Prostate gland (tissue), 2 donors: ENCODE data around the gene SCLY.

Experiments
- POLR2A ChIP-seq: fragments of 450-650 bp; IDR thresholded peaks from one replicate; pipeline ENCODE4 v1.6.1; 2016; ENCODE audit warnings: antibody characterized with exemption, mild to moderate bottlenecking
- POLR2AphosphoS5 ChIP-seq: sonication (generic); formaldehyde crosslinking; IDR thresholded peaks from one replicate; pipeline ENCODE4 v1.6.1; 2017; ENCODE audit warnings: antibody characterized with exemption
- TF ChIP-seq, protein P1 (sequence below), 4 experiments: fragments of 200-600 bp in 2 of 4; fragments of 450-650 bp in 2 of 4; sonication (generic) in 2 of 4; IDR thresholded peaks; 1 replicate in 3 of 4; 2 replicates in 1 of 4; pipeline ENCODE4 v1.5.1; 2016 to 2019; ENCODE audit warnings: antibody characterized with exemption in 4 of 4, mild to moderate bottlenecking in 2 of 4, moderate library complexity in 2 of 4

DNA sequence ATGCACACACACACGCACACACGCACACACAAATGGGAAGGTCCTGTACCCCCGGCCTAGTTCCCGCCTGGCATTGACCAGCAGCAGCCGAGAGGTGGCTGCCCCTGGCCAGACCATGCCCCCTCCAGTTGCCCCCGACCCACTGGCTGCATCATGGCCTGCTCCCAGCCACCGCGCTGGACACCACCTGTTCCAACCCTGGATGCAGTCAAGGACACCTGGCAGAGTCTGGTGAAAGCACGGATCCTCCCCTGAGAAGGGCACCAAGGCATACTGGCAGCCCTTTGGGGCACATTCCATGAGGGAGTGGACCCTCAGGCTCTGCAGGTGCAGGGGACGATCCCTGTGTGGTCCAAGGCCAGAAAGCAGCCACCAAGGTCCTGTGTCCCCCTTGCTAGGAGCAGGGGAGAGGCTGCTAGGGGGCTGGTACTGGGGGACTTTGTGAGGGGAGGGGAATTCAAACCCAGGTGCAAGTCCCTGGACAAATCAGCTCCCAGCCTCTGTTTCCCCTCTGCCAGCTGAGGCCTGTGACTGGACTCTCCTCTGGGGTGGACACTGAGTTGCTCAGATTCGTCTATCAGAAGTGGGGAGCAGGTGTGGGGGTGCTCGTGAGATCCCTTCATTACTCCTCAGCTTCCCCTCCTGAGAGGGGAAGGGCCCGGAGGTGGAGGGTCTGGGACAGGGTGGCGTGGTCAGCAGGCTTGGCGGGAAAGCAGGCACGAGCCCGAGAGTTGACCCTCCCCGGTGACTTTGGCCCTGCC lies 42.8 kb downstream of the SCLY start:
- TF ChIP-seq, protein P1, sequence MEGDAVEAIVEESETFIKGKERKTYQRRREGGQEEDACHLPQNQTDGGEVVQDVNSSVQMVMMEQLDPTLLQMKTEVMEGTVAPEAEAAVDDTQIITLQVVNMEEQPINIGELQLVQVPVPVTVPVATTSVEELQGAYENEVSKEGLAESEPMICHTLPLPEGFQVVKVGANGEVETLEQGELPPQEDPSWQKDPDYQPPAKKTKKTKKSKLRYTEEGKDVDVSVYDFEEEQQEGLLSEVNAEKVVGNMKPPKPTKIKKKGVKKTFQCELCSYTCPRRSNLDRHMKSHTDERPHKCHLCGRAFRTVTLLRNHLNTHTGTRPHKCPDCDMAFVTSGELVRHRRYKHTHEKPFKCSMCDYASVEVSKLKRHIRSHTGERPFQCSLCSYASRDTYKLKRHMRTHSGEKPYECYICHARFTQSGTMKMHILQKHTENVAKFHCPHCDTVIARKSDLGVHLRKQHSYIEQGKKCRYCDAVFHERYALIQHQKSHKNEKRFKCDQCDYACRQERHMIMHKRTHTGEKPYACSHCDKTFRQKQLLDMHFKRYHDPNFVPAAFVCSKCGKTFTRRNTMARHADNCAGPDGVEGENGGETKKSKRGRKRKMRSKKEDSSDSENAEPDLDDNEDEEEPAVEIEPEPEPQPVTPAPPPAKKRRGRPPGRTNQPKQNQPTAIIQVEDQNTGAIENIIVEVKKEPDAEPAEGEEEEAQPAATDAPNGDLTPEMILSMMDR (IDR thresholded peaks at IDR 0.05): no peak
- TF ChIP-seq POLR2A (no peak), POLR2AphosphoS5 (no peak)
